GM19372 (cell line): Measurements from ENCODE around the gene GOLGA6A.
"Not testable (repeated sequence)": the region's sequence is repeated elsewhere in the genome, so short reads cannot be mapped to it uniquely, and the experiment has no call there.

Experiments used
- ATAC-seq: cut with Tn5 transposase; IDR thresholded peaks from one replicate; pipeline ENCODE4 v1.9.1; 2021; ENCODE audit warnings: mild to moderate bottlenecking, low read depth, moderate library complexity; ENCODE audit not compliant: unreplicated experiment

Gene GOLGA6A

DNA sequence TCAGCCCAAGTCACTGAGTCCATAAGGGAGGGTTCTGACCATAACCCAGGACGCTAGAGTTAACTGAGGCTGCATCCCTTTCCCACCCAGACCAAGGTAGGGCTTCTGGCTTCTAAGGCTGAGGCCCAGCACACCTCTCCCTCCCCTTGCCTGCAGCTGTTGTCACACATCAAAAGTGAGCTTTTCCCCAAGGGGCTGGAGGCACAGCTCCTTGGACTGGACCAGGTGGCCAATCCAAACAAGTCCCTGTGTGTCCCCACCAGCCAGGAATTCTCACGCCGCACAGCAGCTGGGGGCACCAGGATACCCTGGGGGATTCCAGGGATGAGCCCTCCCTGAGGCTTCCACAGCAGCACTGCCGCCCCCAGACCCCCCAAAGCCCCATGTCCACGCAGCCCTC is 25.8 kb upstream of the GOLGA6A start:
- ATAC-seq, result no peak

DNA sequence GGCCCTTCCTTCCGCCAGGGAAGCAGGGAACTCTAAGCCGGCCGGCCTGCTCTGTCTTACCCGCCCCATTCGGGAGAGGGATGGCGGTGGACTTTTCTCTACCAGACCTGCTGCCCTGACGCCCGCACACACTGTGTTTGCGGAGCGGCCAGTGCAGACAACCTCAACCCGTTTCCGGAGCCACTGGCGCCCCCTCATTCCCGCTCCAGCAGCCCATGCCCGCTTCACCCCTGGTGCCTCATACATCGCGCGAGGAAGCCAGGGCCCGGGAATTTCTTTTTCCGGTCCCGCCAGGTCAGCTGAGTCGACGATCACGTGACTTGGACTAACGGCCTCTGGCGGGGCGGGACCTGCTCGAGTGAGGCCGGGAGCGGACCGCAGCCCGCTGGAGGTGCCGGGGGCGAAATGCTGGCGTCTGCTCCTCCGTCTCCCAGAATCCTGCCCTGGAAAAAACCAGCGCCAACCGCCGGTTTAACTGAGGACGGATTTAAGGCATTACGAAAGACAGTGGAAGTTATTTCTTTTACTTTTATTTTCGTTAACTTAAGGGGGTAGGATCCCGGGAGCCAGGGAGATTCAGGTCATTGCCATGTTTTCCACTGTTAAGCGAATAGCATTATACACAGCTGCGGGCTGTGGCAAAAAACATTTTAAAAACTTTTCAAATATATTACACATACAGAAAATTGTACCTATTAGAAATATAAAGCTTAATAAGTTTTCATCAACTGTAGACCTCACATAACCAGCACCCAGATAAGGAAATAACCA is 17.8 kb upstream of the GOLGA6A start:
- not testable (repeated sequence) for ATAC-seq

DNA sequence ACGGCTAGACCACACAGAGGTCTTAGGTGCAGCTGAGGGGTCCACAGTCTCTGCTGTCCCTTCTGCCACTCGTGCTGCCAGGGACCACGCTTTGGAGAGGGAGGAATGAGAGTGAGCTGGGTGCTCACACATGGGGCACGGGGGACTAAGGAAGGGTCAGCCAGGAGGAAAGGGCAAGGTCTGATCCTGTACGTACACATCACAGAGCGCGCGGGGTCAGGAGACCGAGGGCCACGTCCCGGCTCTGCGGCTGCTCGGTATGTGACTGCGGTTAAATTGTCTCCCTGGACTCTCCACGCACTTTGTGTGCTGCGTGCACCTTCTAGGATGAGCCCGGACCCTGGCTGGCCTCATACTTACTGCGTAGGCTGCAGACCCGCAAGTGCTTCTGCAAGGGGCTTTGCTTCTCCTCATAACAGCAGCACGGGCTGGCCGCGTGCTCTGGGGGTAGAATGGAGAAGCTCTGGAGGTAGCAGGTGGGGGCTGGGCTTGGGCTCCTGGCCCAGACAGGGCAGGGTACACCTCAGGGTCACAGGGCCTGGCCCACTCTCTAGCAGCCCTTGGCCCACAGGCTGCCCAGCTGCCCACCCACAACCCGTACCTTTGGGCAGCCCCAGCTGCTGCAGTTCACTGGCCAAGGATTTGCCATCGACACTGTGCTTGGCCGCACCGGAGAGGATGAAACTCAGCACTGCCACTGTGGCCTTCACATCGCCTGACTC is 14.6 kb upstream of the GOLGA6A start:
- ATAC-seq, result not testable (repeated sequence)

DNA sequence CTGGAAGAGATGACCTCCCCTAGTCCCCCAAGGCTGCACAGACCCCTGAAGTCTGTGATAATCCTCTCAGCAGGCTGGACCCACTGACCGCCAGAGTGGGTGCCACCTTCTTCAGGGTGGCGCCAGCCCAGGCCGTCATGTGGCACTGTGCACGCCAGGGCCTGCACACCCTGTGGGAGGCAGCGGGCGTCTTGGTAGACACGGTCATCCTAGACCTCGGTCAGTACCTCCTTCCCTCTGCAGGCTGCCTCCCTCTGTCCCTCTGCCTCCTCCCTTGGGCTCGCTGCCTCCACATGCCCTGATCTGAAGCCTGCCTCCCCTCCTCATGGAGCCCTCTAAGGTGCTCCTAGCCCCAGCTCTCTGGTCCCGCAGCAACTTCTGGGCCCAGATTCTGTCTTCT is 13.3 kb upstream of the GOLGA6A start:
- ATAC-seq, result not testable (repeated sequence)

DNA sequence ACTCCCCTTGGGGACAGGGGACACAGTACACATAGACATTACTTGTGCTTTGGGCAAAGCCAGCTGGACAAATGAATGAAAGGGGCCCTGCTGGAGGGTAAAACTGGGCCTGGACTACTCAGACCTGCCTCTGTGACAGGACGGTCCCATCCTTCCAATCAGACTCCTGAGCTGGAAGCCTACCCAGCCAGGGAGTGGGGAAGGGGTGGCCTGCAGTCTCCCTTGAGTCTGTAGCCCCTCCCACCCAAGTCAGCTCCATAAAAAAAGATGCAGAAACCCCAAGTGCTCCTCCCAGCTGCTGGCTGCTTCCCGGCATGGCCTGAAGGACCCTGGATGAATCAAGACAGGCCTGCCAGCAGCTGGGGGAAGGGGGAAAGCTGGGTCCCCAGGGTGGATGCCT is 12.2 kb upstream of the GOLGA6A start:
- not testable (repeated sequence) for ATAC-seq

DNA sequence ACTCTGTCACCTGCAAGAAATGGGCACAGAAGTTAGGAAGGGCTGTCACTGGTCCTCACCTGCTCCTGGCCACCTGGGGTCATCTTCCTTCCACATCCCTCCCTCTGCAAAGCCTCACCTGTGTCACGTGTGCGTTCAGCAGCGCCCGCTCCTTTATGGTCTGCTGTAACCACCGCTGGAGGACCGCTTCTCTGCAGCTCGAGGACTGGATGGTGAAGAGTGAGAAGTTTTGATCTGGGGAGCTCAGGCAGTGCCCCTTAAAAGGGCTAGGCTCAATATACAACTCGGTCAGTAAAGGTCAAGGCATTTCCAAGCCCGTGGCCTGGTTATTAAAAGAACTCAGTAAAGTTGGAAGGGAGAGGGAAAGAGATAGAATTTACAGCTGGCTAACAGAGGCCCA is 6.6 kb downstream of the GOLGA6A start:
- ATAC-seq, result not testable (repeated sequence)

DNA sequence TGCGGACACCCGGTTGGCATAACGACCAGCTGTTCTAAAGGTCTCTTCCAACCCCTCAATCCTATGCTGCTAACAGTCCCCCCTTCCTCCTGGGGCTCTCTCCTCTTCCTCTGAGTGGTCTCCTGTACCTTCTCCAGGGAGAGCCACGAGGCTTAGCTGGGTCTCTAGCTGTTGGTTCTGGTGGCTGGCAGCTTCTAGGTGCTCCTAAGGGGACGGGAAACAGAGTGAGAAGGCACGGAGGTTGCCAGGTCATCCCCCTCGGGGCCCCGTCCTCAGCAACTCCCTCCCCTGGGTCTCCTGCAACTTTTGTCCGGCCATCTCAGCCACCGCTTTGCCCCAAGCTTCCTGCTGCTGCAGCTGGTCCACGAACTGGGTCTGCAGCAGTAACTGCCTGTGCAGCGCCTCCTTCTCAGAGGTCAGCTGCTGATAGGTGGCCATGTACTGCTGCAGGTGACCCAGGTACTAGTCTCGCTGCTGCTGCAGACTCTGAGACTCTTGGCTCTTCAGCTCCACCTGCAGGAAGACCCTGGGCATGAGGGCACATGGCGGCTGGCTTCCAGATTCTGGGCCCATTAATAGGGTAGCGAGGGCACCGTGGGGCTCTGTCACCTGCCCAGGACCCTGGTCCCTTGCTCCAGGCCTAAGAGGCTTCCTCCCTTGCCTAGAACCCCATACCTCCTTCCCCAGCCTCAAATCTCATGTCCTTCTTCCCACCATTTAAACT is 9.6 kb downstream of the GOLGA6A start:
- not testable (repeated sequence) for ATAC-seq

DNA sequence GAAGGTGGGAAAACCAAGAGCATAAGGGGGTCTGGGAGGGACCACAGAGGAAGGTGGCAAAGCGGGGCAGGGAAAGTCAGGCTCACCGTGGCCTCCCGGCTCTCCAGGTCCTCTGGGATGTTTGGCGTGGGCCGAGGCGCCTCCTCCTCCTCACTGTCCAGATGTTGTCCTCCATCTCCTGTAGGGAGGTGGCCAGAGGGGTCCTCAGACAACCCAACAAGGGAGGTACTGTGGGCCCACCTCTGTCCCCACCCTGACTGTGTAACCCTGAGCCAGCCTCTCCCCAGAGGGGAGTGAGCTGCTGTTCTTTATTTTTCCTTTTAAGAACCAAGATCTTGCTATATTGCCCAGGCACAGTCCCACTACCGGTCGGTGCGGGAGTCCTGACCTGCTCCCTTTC is 10.2 kb downstream of the GOLGA6A start:
- not testable (repeated sequence) for ATAC-seq

DNA sequence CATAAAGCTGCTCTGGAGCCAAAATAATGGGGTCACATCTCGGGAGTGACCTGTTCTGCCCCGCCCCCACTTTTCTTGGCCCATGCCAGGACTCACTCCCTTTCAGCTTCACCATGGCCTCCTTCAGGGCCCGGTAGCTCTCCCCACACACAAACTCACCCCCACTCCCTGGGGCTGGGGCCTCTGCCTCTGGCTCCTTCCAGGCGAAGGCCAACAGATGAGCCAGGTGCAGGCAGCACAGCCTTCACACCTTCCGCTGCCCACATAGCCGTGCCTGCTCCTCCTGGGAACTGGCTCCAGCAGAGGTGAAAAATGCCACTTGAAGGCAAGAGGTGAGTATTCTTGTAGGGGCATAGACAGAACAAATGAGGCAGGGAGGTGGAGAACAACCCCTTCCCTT is 10.7 kb downstream of the GOLGA6A start:
- ATAC-seq, result not testable (repeated sequence)

DNA sequence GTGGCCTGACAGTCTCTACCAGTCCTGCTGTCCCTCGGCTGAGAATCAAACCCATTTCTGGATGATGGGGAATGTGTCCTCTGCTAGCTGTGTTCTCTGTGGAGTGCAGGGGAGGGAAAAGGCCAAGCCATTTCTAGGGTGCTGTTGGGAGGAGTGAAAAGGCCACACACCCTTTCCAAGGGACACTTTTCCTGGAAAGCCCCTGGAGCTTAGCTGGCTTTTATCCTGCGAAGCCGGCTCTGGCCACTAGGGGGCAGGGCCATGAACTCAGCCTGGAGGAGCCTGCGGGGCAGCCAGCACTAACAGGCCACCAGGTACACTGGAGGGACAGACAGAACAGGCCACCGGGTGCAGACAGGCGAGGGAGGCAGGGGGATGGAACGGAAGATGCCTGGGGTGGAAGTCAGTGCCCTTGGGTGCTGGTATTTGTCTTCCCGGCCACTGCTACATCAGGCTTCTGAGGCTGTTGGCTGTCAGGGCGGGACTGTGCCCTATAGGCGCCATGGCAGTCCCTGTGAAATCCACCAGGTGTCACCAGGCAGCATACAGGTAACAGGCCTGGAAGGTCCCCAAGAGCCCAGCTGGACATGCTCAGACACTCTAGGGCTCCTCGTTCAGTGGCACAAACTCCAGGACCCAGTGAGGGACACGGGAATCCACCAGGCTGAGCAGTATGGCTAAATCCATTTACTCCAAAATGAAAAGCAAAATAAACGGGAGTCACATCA is 16.5 kb downstream of the GOLGA6A start:
- ATAC-seq, result not testable (repeated sequence)

DNA sequence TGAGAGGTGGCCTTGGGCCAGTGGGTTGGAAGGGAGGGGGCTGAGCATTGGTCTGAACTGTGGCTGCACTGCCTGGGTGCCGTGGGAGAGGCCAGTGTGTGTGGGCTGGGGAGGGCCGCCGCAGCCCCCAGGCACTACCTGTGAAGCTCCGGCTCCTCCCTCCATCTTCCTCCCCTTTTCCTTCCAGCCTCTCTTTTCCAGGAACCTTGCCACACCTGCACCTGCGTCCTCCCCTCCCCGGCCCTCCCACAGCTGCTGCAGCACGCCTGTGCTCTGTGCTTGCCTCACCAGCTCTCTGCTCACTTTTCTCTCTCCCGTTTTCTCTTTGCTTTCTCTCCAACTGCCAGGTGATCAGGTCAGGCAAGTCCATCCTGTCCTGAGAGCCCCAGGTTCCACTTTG is 17.5 kb downstream of the GOLGA6A start:
- ATAC-seq, result not testable (repeated sequence)

DNA sequence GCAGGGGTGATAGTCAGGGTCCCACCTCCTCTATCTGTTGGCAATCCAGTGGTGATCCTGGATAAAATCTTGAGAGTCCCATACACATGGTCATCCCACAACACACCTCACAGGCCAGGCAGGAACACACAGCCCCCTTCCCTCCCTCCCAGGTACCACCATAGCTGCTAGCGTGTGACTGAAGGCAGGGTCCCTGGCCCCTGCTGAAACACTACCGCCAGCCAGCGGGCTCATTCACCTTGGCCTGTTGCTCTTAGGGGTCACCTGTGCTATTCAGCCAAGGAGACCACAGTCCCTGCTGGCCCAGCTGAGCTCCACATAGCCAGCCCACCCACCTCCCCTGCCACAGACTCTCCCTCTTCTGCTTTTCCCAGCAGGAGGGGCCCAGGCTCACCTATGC is 18.2 kb downstream of the GOLGA6A start:
- ATAC-seq, result not testable (repeated sequence)

DNA sequence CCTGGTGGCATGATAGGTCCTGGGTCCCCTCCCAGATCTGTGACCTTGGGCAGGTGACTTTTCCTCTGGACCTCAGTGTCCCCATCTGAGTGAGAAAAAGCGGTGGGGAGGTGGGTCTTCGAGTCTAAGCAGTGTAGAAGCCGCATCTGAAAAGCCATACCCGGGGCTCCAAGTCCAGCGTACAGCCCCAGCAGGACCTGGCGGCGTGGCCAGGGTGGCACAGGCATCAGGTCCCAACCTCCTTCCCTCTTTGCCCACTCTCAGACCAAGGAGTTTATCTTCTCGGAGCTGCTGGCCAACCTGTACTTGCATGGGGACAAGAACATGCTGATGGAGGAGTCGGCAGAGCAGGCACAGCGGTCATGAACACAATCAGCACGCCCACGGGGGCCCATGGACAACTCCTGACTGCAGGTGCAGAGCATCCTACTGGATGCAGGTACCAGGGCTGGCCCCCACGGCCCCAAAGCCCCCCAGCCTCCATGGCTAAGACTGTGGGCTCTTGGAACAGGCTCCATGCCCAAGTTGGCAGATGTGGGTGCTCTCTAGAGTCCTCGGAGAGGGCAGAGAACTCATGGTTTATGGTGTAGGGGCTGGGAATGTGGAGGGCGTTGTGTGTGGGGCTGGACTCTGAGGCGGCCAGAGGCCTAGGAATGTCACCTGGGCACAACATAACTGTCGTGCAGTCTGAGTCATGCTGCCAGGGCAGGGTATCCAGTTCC is 18.8 kb downstream of the GOLGA6A start:
- not testable (repeated sequence) for ATAC-seq

DNA sequence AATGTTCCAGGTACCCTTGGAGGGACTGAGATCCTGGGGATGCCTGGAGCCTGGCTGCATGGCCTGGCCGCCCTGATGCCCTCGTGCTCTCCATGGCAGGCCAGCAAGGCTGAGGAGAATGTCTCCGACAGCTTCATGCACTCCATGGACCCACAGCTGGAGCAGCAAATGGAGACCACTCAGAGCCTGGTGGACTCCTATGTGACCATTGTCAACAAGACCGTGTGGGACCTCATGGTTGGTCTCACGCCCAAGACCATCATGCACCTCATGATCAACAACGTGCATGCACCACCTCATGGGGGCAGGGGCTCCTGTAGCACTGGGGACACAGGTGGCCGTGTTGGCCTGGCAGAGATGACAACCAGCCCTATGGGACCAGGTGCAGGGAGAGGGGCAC is 19.7 kb downstream of the GOLGA6A start:
- no peak for ATAC-seq

DNA sequence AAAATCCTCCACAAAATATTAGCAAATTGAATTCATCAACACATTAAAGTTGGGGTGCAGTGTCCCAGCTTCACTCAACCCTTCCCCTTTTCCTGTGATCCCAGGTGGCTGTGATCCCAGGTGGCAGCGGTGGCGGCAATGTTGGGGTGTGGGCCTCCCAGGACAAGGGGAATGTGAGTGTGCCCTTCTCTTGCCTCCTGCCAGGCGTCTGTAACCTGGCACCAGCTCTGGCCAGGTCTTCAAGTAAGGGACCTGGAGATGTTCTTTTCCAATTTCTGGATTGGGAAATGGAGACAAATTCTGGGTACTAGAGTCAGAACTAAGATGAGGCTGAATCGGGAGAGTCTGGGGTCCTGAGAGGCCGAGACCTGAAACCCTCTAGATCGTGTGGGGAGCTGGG is 20.1 kb downstream of the GOLGA6A start:
- no peak for ATAC-seq

DNA sequence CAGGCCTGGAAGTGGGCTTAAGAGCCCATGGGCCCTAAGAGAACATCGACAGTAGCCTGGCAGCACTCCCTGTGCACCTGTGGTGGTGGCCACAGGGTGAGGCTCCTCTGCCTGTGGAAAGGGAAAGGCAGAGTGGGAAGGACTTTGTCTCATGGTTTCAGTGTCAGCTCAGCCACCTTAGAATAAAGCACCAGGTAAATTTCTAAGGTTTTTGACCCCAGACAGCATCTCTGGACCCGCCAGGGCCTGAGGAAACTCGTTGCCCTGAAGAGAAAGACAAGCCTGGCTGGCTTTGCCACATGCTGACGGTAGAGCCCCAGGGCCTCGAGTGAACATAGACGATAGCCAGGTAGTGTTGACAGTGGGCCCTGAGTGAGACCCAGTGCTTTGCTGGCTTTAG is 22.1 kb downstream of the GOLGA6A start:
- ATAC-seq, result no peak

DNA sequence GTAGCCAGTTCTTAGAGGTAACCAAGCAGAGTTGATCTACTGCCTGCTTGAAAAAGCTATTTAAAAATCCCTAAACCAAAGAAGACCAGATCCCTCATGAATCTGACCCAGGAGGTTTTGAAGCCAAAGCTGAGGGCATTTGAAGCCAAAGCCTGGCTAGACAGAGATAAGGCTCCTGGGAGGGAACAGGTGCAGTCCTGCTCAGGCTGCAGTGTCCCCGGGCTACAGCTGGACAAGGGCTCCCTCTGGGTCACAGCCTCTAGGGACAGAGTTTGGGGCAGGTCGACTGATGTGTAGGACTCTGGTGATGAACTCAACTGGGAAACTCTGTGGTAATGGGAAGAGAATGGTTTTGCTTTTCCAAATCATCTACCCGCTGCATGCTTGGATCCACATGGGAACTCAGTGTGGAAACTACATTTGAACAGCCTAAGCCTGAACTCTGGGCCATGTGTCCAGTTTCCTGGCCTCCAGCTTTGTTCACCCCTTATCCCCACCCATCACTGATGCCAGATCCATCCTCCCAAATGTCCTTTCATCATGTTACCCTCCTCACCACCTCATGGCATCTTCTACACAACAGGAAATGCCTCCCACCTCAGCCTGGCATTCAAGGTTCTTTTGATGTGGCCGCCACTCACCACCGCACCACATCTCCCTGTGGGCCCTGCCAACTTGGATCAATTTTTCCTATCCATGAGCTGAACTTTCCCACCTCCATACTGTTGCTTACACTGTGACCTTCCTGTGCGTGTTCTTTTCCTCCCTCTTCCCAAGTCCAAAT is 23.1 kb downstream of the GOLGA6A start:
- not testable (repeated sequence) for ATAC-seq

DNA sequence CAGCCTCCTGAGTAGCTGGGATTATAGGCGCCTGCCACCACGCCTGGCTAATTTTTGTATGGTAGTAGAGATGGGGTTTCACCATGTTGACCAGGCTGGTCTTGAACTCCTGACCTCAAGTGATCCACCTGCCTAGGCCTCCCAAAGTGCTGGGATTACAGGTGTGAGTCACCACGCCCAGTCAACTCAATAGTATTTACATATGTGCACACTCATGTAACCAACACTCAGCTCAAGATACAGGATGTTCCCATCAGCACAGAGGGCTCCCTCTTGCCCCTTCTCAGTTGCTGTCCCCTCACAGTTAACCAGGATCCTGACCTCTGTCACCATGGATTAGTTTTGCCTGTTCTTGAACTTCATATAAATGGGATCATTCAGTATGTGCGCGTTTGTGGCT is 26.0 kb downstream of the GOLGA6A start:
- not testable (repeated sequence) for ATAC-seq

DNA sequence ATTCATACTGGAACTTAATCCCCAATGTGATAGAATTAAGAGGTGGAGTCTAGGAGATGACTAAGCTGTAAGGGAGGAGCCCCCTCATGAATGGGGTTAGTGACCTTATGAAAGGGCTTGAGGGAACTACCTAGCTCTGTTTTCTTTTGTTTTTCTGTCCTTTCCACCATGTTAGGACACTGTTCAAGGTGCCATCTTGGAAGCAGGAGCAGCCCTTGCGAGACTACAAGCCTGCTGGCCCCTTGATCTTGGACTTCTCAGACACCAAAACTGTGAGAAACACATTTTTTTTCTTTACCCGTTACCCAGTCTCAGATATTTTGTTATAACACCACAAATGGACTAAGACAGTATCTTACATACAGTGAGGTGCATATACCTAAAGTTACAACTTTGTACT is 26.5 kb downstream of the GOLGA6A start:
- ATAC-seq, result no peak
